Right cardiac atrium (tissue), 5 donors: Measurements from ENCODE around the gene ARHGAP25. TPM values are rescaled to one million over a fixed set of nuclear protein-coding genes. Genes with fewer than 3 reads are reported as not detected.

ENCODE experiments used
- ATAC-seq, 2 donors: fragments of 200-7000 bp; cut with Tn5 transposase; one replicate each; pipeline versions ENCODE4 v1.8.0 to v1.9.1; 2020; ENCODE audit warnings: moderate library complexity in 2 of 2, mild to moderate bottlenecking in 1 of 2
- DNase-seq, 3 donors: peaks; one replicate each; pipeline ENCODE4 v3.0.0-alpha.2; 2020
- H3K27ac ChIP-seq: one replicate; pipeline ENCODE4 v1.5.1; 2013; ENCODE audit warnings: mild to moderate bottlenecking, low read length, control low read depth, moderate library complexity
- H3K27me3 ChIP-seq: one replicate; pipeline ENCODE4 v1.6.1; 2013; ENCODE audit not compliant: control insufficient read depth, insufficient read depth
- H3K4me1 ChIP-seq: one replicate; pipeline ENCODE4 v1.6.1; 2013; ENCODE audit warnings: low read length; ENCODE audit not compliant: control insufficient read depth, insufficient read depth
- H3K4me3 ChIP-seq: one replicate; pipeline ENCODE4 v1.5.1; 2013; ENCODE audit warnings: low read length, control low read depth
- H3K9me3 ChIP-seq: one replicate; pipeline ENCODE4 v1.6.1; 2013; ENCODE audit warnings: low read length; ENCODE audit not compliant: control insufficient read depth
- WGBS: extraction: QIAGEN DNeasy Blood & Tissue Kit; methylation state at CpG from one replicate; pipeline ENCODE4 v1.1.7; 2013; 5-methylcytosine and 5-hydroxymethylcytosine counted together
- intact Hi-C, 4 donors: fragments of 100-400 bp; cut with DNase I; formaldehyde crosslinking; loops; one replicate each; pipeline versions ENCODE4 v1.11.0 to v1.14.0; 2022 to 2023
- polyA plus RNA-seq: library from polyadenylated mRNA; stranded (reverse); fragments of 200-250 nt; gene quantifications from one replicate; pipeline ENCODE4 v1.2.3, GENCODE V29; 2013
- total RNA-seq, 4 donors: library from RNA; stranded (reverse); fragmentation: NEBNext Ultra II Directional; extraction: Animal tissue kit (Norgen Biotek cat#: 25700); gene quantifications; one replicate each; pipeline ENCODE4 v1.2.1, GENCODE V29; 2021
- donor health status: healthy with polysubstance abuse.
- donor health status: DM: no; HTN: yes; CAD: no.
- donor health status: DM: no; HTN: no; CAD: no.
- donor health status: DM: no; HTN: yes; CAD: no; lungs with severe emphysema.
- donor health status: DM: yes; HTN: yes; CAD: no.

ARHGAP25 gene
- total and polyA plus RNA-seq, 5 donors = 5.9 to 9.7 (median 8.5) TPM

DNA sequence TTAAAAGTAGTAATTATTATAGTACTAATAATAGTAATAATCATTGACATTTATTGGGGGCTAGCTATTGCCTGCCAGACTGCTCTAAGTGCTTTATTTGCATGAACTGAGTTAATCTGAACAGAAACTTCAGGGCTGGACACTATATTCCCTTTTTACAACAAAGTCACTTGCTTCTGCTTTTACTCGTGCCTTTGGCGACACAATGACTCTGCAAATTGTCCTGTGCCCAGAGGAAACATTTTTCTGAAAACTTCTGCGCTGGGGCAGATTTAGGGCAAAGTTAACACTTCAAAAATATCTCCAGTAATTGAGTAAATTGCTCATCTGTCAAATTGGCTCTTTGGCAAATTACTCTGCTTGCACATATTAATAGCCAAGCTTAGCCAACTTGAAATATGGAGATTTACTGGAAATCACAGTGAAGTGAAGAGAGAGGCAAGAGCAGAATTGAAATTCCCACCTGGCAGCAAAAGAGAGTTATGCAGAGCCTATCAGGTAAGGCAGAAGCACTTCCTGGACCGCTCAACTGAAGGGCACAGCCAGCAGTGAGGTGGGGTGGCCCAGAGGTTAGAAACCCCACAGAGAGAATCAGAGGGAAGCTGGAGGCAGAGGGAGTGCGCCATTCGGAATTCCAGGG lies 100.2 kb downstream of the ARHGAP25 start:
- Histone ChIP-seq H3K27me3 (no peaks in the 10 kb centered on the region), H3K9me3 (no peaks in the 10 kb centered on the region), H3K27ac (no peak overlapping the region), H3K4me1 (peaks cover 4% of the 10 kb centered on the region), H3K4me3 (no peak overlapping the region)
- 82% methylated on average over 6 of the region's 6 CpGs for WGBS
- ATAC-seq (no peak), DNase-seq (no peak)
- intact Hi-C loops = loop anchor here in 1 of 4 donors (5.0 kb wide), 1 partner anchor 83 kb away; no protein-coding TSS in a partner anchor

GRCh38 chr2:68835621-68836020 lies 101.0 kb downstream of the ARHGAP25 start:
- Histone ChIP-seq H3K4me1 (peaks cover 4% of the 10 kb centered on the region), H3K4me3 (no peak overlapping the region), H3K27me3 (no peaks in the 10 kb centered on the region), H3K27ac (no peak overlapping the region), H3K9me3 (no peaks in the 10 kb centered on the region)
- intact Hi-C loops = loop anchor here in 2 of 4 donors (2.0 to 5.0 kb wide), 2 partner anchors 83 kb away; no protein-coding TSS in a partner anchor
- ATAC-seq (no peak), DNase-seq (no peak)
- WGBS = 82% methylated on average over 1 of the region's 1 CpG

- peak; percentile 67 to 91 (median 85) for DNase-seq
- 63% methylated on average over 15 of the region's 15 CpGs for WGBS
- no peaks in the 10 kb centered on the region for H3K27me3 ChIP-seq
- H3K4me1 ChIP-seq = no peaks in the 10 kb centered on the region
- no peak overlapping the region for H3K27ac ChIP-seq
- no peak overlapping the region for H3K4me3 ChIP-seq
- intact Hi-C loops = loop anchor here in 2 of 4 donors (2.0 to 5.0 kb wide), 2 partner anchors 85 kb away; no protein-coding TSS in a partner anchor
- ATAC-seq = peak; percentile 40 to 53
- H3K9me3 ChIP-seq = no peaks in the 10 kb centered on the region
Measured at GRCh38 chr2:68837164-68837860, 102.7 kb downstream of the ARHGAP25 start.

DNA sequence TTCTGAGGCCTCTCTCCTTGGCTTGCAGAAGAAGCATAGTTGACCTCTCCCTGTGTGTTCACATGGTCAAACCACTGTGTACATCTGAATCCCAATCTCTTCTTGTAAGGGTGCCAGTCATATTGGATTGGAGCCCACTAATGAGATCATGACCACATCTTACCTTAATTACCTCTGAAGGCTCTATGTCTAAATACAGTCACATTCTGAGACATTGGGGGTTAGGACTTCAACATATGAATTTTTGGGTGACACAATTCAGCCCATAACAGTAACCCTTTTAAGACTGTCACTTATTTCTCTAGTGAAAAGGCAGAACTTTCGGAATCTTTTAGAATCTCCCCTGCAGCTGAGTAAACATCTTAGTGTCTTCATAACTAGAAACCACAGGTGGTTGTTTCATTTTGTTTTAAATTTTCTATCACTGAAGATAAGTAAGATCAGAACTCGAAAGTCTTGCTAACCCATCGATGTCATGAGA lies 103.3 kb downstream of the ARHGAP25 start:
- H3K4me1 ChIP-seq = no peaks in the 10 kb centered on the region
- H3K27me3 ChIP-seq = no peaks in the 10 kb centered on the region
- no peaks in the 10 kb centered on the region for H3K9me3 ChIP-seq
- no peak overlapping the region for H3K27ac ChIP-seq
- H3K4me3 ChIP-seq = no peak overlapping the region
- DNase-seq (no peak), ATAC-seq (no peak)
- 74% methylated on average over 3 of the region's 3 CpGs for WGBS
- intact Hi-C loops = loop anchor here in 2 of 4 donors (2.0 to 5.0 kb wide), 2 partner anchors 85 to 86 kb away; no protein-coding TSS in a partner anchor

DNA sequence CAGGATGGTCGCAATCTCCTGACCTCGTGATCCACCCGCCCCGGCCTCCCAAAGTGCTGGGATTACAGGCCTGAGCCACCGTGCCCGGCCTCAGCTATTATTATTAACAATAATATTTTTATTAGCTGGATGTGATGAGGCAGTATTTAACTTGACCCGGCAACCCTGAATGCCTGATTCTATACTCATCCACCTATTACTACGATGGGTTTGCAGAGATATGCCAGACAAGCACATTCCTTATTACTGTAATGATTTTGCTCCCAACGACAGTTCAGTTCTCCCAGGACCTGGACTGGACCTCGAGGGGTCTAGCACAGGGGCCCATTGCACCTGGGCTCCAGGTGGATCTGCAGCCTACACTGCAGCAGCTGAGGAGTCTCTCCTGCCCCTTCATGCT lies 104.0 kb downstream of the ARHGAP25 start:
- Histone ChIP-seq H3K4me3 (no peak overlapping the region), H3K9me3 (no peaks in the 10 kb centered on the region), H3K4me1 (no peaks in the 10 kb centered on the region), H3K27me3 (no peaks in the 10 kb centered on the region), H3K27ac (no peak overlapping the region)
- no peak for DNase-seq
- intact Hi-C loops = loop anchor here in 1 of 4 donors (5.0 kb wide), 1 partner anchor 86 kb away; no protein-coding TSS in a partner anchor
- WGBS = 92% methylated on average over 10 of the region's 10 CpGs
- ATAC-seq = no peak

GRCh38 chr2:68839260-68839833 lies 104.7 kb downstream of the ARHGAP25 start:
- no peak overlapping the region for H3K27ac ChIP-seq
- H3K27me3 ChIP-seq = no peaks in the 10 kb centered on the region
- no peaks in the 10 kb centered on the region for H3K4me1 ChIP-seq
- no peaks in the 10 kb centered on the region for H3K9me3 ChIP-seq
- DNase-seq (no peak), ATAC-seq (peak in 1 of 2 donors; percentile 33)
- intact Hi-C loops = loop anchor here in 1 of 4 donors (5.0 kb wide), 1 partner anchor 87 kb away; no protein-coding TSS in a partner anchor
- no peak overlapping the region for H3K4me3 ChIP-seq
- 81% methylated on average over 2 of the region's 2 CpGs for WGBS

- Histone ChIP-seq H3K4me3 (no peak overlapping the region), H3K27me3 (no peaks in the 10 kb centered on the region), H3K27ac (no peak overlapping the region), H3K4me1 (no peaks in the 10 kb centered on the region), H3K9me3 (no peaks in the 10 kb centered on the region)
- WGBS = 83% methylated on average over 2 of the region's 2 CpGs
- ATAC-seq (no peak), DNase-seq (no peak)
- intact Hi-C loops = no loop called here
Measured at GRCh38 chr2:68845043-68845442, 110.4 kb downstream of the ARHGAP25 start.

- Histone ChIP-seq H3K27me3 (no peaks in the 10 kb centered on the region), H3K27ac (peak overlapping the region; percentile 33), H3K9me3 (no peaks in the 10 kb centered on the region), H3K4me3 (no peak overlapping the region), H3K4me1 (no peaks in the 10 kb centered on the region)
- intact Hi-C loops = no loop called here
- ATAC-seq = peak; percentile 92 to 94
- peak; percentile 25 to 71 (median 62) for DNase-seq
- WGBS = 47% methylated on average over 3 of the region's 3 CpGs
Measured at GRCh38 chr2:68846091-68846490, 111.5 kb downstream of the ARHGAP25 start.

DNA sequence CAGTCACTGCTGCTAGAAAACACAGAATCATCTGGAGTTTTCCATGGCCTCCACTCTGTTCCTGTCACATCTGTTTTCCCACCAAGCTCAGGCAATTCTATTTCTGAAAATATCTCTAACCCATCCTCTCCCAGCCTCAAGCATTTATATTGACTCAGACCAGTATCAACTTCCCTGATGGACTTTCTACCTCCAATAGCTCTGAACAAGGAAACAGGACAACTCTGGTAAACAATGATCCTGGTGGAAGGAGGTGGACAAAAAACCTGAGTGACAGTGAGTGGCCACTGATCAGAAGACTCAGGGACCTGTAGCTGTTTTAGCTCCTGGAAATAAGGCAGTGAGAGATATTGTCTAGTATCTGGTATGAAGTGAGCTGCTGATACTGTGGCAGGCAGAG lies 113.1 kb downstream of the ARHGAP25 start:
- Histone ChIP-seq H3K4me3 (no peak overlapping the region), H3K9me3 (no peaks in the 10 kb centered on the region), H3K27ac (peak overlapping the region; percentile 39), H3K27me3 (no peaks in the 10 kb centered on the region), H3K4me1 (no peaks in the 10 kb centered on the region)
- ATAC-seq (no peak), DNase-seq (no peak)
- intact Hi-C loops = no loop called here

- H3K9me3 ChIP-seq = no peaks in the 10 kb centered on the region
- 49% methylated on average over 4 of the region's 4 CpGs for WGBS
- no peaks in the 10 kb centered on the region for H3K4me1 ChIP-seq
- DNase-seq = no peak
- H3K27me3 ChIP-seq = no peaks in the 10 kb centered on the region
- ATAC-seq = peak in 1 of 2 donors; percentile 46
- intact Hi-C loops = no loop called here
- no peak overlapping the region for H3K27ac ChIP-seq
- no peak overlapping the region for H3K4me3 ChIP-seq
Measured at GRCh38 chr2:68849579-68850030, 115.0 kb downstream of the ARHGAP25 start.

- ATAC-seq (no peak), DNase-seq (no peak)
- intact Hi-C loops = no loop called here
- no peaks in the 10 kb centered on the region for H3K4me1 ChIP-seq
- no peaks in the 10 kb centered on the region for H3K27me3 ChIP-seq
- 77% methylated on average over 3 of the region's 3 CpGs for WGBS
- H3K4me3 ChIP-seq = no peak overlapping the region
- no peak overlapping the region for H3K27ac ChIP-seq
- H3K9me3 ChIP-seq = no peaks in the 10 kb centered on the region
Measured at GRCh38 chr2:68850524-68850923, 115.9 kb downstream of the ARHGAP25 start.
